ENCODE results near the gene FOXN3.

The FOXN3 gene

DNA sequence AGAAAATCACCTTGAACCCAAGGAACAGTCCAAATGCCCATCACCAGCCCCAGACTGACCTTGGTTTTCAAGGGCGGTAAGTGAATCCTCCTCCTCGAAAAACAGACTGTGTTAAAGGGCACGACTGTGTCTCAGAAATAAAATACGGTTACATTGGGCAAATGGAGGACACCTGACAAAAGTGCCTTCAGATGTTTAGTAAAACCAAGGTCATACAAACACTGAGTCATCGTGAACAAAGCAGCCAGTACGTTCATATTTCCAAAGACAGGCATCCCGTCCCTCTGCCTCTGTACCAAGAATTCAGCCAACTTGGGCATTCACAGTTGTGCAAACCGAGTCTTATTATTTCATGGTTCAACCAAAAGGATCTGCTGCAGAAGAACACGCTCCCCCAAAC lies 25.9 kb downstream of the FOXN3 start:
- no peak for DNase-seq (ENCODE audit: low read depth, low spot score)
- H3K27ac ChIP-seq: no peak overlapping the region

DNA sequence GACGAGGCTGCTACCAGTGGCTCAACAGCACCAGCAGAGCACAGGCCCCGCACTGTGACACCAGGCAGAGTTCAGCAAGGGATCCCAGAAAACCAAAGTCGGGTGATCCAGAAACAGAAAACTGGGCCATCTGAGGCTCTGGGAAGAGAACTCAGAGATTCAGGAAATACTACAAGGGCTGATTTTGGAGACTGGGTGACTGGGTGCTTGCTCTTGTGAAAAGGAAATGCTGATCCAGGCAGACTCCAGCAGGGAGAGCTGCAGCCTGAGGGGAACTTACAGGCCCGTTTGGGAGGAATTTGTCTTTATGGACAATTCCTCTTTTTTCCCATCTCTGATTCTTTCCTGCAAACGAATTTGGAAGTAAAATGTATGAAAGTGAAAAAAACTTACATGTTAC lies 28.2 kb downstream of the FOXN3 start:
- DNase-seq (ENCODE audit: low read depth, low spot score): no peak
- H3K27ac ChIP-seq: no peak overlapping the region

DNA sequence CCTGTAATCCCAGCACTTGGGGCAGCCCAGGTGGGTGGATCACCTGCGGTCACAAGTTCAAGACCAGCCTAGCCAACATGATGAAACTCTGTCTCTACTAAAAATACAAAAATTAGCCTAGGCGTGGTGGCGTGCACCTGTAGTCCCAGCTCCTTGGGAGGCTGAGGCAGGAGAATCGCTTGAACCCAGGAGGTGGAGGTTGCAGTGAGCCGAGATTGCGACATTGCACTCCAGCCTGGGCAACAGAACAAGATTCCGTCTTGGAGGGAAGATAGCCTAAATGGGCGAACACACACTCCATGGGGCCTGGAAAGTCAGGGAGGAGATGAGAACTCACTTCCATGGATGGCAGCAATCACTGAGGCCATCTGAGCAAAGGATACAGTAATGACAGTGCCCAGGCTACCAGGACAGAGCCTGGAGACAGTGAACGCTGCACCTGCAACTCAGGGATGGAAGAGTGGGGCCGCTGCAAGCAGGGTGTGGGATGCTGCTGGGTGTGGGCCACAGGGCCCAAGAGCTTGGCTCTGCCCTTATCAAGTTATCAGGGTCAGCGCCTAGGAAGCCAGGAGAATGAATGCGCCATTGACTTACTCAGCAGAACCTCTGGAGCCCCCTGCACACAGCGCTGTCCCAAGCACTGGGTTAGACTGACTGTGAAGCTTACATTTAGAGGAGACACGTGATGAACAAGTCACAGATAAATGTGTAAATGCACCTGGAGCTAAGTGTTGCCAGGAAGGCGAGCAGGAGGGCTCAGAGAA lies 28.9 kb downstream of the FOXN3 start:
- DNase-seq (ENCODE audit: low read depth, low spot score): no peak
- no peak overlapping the region for H3K27ac ChIP-seq

DNA sequence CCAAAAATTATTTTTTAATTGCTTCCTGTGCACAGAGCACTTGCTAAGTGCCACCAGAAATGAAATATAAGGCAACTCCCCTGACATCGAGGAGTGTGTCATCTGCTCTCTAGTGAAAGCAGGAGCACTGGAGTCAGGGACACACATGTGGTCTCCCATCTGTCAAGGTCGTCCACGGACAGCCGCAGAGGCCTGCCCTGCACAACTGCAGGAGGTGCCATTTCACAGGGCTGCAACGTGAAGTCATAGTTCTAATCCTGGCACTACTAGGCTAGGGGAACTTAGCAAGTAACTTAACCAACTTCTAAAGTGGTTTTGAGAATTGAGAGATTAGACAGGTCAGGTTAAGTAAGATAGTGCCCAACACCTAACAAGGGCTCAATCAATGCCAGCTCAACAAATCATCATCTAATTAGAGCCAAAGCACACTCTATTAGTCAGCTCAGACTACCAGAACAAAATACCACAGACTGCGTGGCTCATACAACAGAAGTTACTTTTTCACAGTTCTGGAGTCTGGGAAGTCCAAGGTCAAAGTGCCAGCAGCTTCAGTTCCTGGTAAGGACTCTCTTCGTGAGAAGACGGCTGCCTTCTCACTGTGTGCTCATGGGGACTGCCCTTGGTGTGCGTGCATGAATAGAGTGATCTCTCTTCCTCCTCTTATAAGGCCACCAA lies 30.7 kb downstream of the FOXN3 start:
- H3K27ac ChIP-seq: no peak overlapping the region
- DNase-seq (ENCODE audit: low read depth, low spot score): no peak

DNA sequence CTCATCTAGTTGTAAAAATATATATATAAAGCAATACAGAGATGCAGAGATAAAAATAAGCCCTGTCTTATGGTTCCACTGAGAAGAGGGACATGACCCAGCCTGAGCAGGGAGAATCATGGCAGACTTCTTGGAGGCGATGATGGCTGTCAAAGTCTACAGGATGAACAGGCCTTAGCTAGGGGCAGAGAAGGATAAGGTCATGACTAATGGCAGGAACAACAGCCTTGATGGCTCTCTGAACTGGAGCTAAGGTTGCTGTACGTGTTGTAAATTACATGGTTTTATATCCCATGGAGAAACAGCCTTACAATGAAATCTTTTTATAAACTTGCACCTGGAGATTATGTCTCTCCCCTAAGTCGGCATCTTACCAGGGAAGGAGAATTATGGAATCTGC lies 32.4 kb downstream of the FOXN3 start:
- H3K27ac ChIP-seq: no peak overlapping the region
- DNase-seq (ENCODE audit: low read depth, low spot score): no peak

DNA sequence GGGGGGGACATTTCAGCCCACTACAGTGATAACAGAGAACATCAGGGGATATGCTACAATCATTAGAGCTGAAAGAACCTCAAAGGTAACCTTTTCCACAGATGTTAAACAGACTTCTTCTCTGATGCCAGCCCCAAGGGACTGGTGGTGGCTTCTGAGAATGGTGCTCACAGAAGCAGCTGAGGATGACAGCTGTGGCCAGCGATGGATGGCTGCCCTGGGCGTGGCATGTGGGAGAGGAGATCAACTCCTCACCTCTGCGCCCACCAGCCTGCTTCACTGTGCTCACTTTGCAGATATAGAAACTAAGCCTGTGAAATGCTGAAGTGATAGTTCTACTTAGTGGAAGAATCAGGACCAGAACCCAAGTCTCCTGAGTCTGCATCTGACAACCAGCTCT lies 33.0 kb downstream of the FOXN3 start:
- no peak overlapping the region for H3K27ac ChIP-seq
- no peak for DNase-seq (ENCODE audit: low read depth, low spot score)

DNA sequence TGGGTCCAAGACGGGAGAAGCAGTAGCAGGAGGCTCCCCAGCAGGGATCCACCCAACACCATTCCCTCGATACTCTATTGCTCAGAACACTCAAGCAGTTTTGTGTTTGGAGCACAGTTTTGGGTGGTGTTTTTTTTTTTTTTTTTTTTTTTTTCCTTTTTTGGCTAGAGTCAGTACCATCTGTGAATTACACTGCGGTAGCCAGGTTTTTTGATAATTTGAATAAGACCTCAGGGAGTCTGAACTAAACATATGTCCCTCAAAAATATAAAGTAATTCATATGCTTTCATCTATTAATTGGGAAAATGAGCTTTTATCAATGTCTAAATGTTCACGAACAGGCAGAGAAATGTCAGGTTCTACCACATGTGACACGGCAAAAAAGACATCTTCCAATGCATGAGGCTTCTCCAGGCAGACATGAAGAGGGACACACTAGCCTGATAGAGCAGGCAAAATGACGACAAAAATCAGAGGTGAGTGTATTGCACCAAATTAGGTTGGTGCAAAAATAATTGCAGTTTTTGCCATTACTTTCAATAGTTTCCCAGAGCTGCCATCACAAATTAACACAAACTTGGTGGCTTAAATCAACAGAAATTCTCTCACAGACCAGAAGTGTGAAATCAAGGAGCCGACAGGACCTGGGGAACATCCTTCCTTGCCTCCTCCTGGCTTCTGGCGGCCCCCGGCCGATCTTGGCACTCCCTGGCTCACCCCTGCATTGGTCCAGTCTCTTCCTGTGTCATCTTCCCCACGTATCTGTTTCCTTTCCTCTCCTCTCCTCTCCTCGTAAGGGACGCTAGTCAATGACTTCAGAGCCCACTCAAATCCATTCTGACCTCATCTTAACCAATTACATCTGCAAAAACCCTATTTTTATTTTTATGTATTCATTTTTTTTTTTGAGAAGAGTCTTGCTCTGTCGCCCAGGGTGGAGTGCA lies 33.9 kb downstream of the FOXN3 start:
- H3K27ac ChIP-seq: no peak overlapping the region
- no peak for DNase-seq (ENCODE audit: low read depth, low spot score)

DNA sequence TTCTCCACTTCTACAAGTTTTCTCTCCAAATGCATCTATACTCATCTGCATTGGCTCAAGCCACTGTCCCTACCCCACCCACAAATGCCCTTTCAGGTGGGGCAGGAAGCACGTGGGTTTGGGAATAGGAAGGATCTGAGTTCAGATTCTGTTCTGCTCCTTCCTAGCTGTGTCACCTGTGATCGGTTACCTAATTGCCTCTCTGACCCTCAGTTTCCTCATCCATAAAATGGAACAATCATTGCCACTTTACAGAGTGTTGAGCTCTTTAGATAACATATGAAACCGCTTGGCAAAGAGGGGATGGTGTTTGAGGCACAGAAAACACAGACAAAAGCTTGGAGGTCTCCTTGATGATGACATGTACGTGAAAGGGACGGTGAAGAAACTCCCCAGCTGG lies 34.5 kb downstream of the FOXN3 start:
- DNase-seq (ENCODE audit: low read depth, low spot score): no peak
- no peak overlapping the region for H3K27ac ChIP-seq

DNA sequence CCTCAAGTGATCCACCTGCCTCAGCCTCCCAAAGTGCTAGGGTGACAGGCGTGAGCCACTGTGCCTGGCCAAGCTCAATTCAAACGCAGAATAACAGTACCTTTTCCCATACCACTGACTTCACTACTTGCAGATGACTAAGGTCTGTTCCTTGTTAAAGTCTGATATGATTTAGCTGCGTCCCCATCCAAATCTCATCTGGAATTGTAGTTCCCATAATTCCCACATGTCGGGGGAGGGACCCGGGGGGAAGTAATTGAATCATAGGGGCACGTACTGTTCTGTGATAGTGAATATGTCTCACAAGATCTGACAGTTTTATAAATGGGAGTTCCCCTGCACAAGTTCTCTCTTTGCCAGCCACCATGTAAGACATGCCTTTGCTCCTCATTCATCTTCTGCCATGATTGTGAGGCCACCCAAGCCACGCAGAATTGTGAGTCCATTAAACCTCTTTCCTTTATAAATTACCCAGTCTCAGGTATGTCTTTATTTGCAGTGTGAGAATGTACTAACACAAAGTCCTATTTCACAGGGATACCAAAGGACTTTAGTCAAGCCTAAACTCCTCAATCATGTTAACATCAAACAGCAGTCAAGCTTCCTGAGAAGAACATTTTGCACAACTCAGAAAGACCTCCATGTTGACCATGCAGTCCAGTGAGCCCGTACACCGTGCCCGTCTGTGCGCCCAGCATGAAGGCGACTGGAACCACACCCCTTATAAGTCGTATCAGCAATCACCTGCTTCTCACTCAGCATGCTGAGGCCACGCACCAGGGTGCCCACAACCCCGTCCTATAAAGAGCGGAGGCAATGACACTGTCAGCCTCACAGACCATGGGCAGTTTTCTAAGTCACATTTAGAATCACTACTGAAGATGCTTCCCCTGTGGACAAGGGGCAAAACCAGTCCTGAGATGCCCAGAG lies 36.9 kb downstream of the FOXN3 start:
- no peak for DNase-seq (ENCODE audit: low read depth, low spot score)
- H3K27ac ChIP-seq: no peak overlapping the region

DNA sequence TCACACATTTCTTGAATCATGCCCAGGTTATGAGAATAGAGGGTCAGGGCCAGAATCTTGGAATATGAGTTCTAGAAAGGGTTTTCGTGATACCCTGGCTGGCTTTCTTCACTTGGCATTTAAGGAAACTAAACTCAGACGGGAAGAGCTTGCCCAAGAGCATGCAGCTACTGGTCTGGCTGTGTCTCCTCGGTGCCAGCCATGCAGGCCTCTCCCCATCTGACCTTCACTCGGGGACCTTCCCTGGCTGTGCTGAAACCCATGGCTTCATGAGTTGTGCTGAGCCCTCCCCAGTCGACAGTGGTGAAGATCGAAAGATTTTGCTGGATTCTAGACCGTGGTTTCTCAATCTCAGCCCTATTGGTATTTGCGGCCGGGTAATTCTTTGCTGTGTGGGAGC lies 38.0 kb downstream of the FOXN3 start:
- DNase-seq (ENCODE audit: low read depth, low spot score): no peak
- no peak overlapping the region for H3K27ac ChIP-seq

DNA sequence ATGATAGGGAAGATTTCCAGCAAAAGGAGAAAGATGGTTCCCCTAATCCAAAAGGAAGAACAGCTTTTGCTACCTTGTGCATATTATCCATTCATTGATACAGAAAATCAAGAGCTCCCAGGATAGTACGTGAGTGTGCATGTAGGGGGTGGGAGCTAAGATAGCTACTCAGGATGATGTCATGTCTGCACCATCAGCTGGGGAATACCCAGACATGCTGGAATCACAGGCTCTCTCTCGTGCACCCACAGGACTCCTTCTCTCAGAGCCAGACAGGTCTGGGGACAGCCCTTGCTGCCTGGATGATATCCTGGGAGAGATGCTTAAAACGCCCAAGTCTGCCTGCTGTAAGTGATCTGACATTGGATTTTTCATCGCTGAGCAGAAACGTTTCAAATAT lies 38.9 kb downstream of the FOXN3 start:
- no peak overlapping the region for H3K27ac ChIP-seq
- peak; percentile 41 for DNase-seq (ENCODE audit: low read depth, low spot score)

DNA sequence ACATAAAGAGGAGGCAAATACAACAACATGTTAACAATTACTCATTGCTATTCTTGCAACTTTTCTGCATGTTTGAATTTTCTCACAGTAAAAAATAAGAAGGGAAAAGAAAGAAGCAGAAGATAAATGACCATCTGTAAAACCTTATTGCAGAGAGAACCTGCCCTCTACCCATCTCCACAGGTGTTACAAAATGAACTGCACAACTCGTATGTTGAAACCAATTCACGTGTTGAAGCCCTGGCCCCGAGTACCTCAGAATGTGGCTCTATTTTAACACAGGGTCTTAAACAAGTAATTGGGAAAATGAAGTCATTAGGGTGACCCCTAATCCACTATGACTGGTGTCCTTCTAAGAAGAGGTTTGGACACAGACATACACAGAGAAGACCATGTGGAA lies 39.5 kb downstream of the FOXN3 start:
- no peak for DNase-seq (ENCODE audit: low read depth, low spot score)
- no peak overlapping the region for H3K27ac ChIP-seq

DNA sequence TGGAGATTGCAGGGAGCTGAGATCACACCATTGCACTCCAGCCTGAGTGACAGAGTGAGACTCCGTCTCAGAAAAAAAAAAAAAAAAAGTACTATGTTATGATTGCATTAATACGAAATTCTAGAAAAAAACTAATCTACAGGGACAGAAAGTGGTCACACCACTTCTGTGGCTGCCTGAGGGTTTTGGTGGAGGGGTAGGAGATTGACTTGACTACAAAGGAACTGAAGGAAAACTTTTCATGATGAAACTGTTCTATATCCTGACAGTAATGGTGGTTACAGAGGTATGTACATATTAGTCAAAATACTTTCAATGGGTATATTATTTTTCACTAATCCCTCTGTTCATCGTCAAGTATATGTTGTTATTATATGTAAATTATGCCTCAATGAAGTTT lies 42.1 kb downstream of the FOXN3 start:
- H3K27ac ChIP-seq: no peak overlapping the region
- no peak for DNase-seq (ENCODE audit: low read depth, low spot score)

DNA sequence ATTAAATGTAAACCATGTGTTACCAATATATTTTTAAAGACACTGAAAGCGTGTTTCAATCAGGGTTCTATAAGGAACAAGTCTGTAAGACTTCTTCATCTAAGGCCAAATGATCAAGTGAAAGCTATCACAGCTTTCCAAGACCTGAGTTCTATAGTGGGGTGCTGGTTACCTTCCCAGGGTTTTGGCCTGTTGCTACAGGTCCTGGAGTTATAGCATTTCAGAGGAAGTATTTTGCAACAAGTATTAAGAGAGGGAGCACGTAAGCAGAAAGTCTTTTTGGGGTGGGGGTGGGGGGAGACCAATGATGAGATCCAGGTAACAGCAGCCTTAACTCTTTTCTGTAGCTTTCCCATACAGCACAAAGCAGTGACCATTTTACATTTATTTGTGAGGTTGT lies 43.8 kb downstream of the FOXN3 start:
- no peak for DNase-seq (ENCODE audit: low read depth, low spot score)
- H3K27ac ChIP-seq: no peak overlapping the region

DNA sequence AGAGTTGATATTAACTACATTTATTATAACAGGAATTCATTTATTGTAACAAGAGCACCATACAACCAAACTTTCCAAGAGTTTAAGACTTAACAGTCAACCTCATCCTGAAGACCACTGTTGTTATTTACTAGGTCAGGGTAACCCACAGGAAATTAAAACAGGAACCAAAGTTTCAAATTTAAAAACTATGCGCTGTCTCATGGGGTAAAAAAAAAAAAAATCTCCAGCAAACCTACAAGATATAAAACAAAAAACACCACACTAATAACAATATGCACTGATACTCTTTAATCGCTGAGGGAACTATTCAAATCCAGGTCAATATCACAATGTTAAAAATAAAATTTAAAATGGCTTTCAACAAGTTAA lies 44.5 kb downstream of the FOXN3 start:
- DNase-seq (ENCODE audit: low read depth, low spot score): no peak
- no peak overlapping the region for H3K27ac ChIP-seq

DNA sequence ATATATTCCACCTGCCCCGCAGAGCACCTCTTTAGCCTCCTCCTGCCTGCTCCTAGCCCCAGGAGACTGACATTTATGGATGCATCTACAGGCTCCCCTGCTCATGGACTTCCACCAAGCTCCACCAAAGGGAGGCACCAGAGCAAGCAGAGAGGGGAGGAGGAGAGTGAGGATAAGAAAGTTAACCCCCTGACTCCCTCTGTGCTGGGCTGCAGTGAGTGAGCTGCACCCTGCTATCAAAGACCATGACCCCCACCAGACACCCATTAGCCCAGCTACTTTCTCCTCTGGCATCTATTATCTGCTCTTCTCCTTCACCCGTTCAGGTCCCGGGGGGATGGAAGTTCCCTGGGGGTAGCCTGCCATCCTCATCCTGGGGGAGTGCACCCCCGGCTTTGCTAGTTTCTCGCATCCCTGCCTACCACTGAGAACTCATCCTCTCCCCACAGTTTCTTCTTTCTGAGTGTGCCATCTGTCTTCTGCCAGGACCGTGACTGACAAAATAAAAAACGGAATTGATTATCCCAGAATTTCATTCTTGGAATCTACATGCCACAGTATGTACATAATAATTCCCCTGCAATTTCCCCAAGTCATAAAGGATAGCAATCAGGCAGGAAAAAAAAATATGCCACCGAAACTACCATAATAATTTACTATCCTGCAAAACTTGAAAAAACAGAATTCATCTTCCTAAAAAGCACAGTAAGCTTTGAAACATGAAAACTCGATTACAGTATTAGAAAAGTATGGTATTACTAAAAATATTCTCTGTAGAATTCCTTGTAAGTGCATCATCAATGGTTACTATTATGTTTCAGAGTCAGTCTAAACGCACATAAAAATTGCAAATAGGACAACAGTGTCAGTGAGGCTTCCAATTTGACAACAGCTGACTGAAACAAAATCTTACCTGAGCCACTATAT lies 45.2 kb downstream of the FOXN3 start:
- DNase-seq (ENCODE audit: low read depth, low spot score): no peak
- H3K27ac ChIP-seq: no peak overlapping the region

DNA sequence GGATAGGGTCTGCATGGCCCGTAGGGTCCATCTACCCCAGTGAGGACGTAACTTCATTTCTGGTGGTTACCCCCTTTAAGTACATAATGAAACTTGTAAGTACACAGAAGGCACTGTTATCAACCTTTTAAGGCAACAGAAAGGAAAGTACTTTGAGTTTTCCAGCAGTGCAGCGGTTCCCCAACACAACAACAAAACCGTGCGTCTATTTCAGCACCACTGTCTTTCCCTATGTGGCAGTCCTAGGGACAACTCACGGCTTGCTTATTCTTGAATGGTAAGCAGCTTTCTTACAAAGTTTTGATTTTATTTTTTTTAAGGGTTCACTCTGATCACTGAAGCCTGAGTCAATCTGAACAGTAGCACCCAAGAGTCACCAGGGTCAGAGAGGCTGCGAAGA lies 46.3 kb downstream of the FOXN3 start:
- no peak overlapping the region for H3K27ac ChIP-seq
- no peak for DNase-seq (ENCODE audit: low read depth, low spot score)

DNA sequence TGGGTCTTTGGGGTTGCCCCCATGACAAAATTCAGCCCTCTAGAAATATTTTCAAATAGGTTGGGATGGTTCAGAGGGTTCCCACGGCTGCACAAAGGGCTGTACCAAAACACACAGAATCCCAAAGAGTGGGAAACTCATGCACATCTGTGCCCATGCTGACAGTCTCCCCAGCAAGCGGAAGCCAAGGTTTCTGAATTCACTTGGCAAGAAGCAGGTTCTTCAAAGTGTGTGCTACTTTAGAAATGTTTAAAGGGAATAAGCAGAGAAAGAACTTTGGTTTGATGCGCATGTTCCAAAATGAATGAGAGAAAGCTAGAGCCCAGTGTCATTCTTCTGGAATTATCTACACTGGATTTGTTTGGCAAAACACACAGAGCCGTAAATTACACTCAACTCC lies 46.7 kb downstream of the FOXN3 start:
- no peak for DNase-seq (ENCODE audit: low read depth, low spot score)
- no peak overlapping the region for H3K27ac ChIP-seq

DNA sequence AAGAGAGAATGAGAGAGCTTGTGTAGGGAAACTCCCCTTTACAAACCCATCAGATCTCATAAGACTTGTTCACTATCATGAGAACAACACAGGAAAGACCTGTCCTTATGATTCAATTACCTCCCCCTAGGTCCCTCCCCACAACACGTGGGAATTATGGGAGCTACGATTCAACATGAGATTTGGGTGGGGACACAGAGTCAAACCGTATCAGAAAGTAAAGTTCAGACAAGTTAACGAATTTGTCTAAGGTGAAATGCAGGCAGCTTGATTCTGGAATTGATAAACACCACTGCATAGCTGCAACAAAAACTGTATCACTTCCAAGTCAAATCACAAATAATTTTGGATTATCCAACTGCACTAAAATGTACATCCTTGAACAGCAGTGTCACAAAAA lies 47.4 kb downstream of the FOXN3 start:
- H3K27ac ChIP-seq: no peak overlapping the region
- DNase-seq (ENCODE audit: low read depth, low spot score): no peak

Data from epithelial cell of prostate (primary cell).